T-helper 1 cell treated with Interleukin-12 subunit alpha and Interleukin-12 subunit beta and Interleukin-4 antibody, amounts not matched to agents 30 μg/mL and 1 μg/mL, for 36 hours (primary cell): ENCODE results near the gene AWAT2.

Experiments
- H3K27ac Mint-ChIP-seq: one replicate; pipeline ENCODE4 v1.8.0; 2021; ENCODE audit warnings: mild to moderate bottlenecking, mixed read lengths
- H3K27me3 Mint-ChIP-seq: one replicate; pipeline ENCODE4 v1.8.0; 2021; ENCODE audit warnings: low read depth, mixed read lengths
- H3K36me3 Mint-ChIP-seq: one replicate; pipeline ENCODE4 v1.8.0; 2021; ENCODE audit warnings: low read depth, mixed read lengths
- H3K4me1 Mint-ChIP-seq: one replicate; pipeline ENCODE4 v1.8.0; 2021; ENCODE audit warnings: low read depth, mixed read lengths
- H3K4me3 Mint-ChIP-seq: one replicate; pipeline ENCODE4 v1.8.0; 2021; ENCODE audit warnings: mild to moderate bottlenecking, moderate library complexity, mixed read lengths
- H3K9me3 Mint-ChIP-seq: one replicate; pipeline ENCODE4 v1.8.0; 2021; ENCODE audit warnings: mixed read lengths

The AWAT2 gene

DNA sequence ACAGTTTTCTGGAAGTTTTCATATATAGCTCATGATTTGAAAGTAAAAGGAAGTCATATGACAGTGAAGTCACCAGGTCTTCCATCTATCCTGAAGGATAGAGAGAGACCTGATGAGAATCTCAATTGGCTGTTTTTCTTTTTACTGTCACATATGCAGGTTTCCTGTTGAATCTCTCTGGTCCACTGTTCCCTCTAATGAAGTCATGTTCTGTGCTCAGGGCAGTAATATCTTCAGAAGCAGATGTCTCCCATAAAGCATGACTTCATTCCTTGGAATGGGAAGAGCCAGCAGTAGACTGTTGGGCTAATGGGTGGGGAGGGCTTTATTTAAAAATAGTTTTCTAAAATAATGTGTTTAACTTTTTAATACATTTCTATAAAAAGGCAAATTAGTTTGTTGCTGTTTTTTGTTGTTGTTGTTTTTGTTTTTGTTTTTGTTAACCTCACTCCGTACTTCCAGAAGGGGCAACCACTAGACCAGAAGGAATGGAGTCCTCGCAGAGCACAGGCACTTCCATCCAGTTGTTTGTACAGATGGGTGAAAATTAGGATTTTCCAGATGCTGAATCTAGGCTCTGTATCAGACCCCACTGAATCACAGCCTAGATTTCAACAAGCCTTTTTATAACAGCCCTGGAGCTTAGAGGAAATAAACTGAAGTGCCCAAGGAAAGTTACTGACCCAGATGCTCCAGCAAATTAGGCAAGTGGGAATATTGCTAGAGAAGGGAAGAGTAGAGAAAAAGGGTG, 54.2 kb downstream of the AWAT2 start:
- Mint-ChIP-seq H3K36me3 (peaks cover 3% of the 10 kb centered on the region), H3K27me3 (no peaks in the 10 kb centered on the region), H3K9me3 (no peaks in the 10 kb centered on the region), H3K4me3 (no peak overlapping the region), H3K27ac (no peak overlapping the region), H3K4me1 (no peaks in the 10 kb centered on the region)

- H3K4me3 Mint-ChIP-seq: no peak overlapping the region
- no peaks in the 10 kb centered on the region for H3K27me3 Mint-ChIP-seq
- no peaks in the 10 kb centered on the region for H3K4me1 Mint-ChIP-seq
- H3K27ac Mint-ChIP-seq: no peak overlapping the region
- peaks cover 3% of the 10 kb centered on the region for H3K36me3 Mint-ChIP-seq
- H3K9me3 Mint-ChIP-seq: no peaks in the 10 kb centered on the region
Measured at GRCh38 chrX:69993494-69993893, 56.2 kb downstream of the AWAT2 start.

DNA sequence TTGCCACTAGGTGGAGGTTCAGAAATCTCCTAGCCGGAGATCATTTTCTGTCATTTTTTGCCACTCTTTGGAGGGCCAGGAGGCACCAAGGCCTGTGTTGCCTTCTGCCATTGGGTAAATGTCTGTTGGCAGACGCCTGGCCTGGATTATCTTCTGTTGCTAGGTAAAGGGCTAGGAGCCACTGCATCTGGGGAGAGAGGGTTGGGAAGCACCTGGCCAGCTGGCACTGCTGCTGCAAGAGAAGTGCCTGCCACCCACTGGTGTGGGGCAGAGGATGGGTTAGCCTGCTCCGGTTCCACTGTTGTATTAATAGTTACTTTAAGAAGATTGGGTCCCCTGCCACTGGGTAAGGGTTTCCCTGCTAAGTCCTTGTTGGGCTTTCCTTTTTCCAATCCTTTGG, 58.1 kb downstream of the AWAT2 start:
- Mint-ChIP-seq H3K4me3 (no peak overlapping the region), H3K36me3 (no peaks in the 10 kb centered on the region), H3K9me3 (no peaks in the 10 kb centered on the region), H3K27me3 (no peaks in the 10 kb centered on the region), H3K4me1 (no peaks in the 10 kb centered on the region), H3K27ac (no peak overlapping the region)
